ENCODE measurements around the gene FGD3.
A peak's percentile ranks its signal among the peaks of the same experiment; 100 is the strongest.

Gene FGD3

GRCh38 chr9:92954049-92954861 is 6.9 kb downstream of the FGD3 start:
- DNase-seq (ENCODE audit: low read depth), result peak; percentile 81

GRCh38 chr9:92954886-92955285 is 7.6 kb downstream of the FGD3 start:
- no peak for DNase-seq (ENCODE audit: low read depth)

GRCh38 chr9:92960561-92961290 is 13.4 kb downstream of the FGD3 start:
- DNase-seq (ENCODE audit: low read depth), result no peak

- peak; percentile 20 for DNase-seq (ENCODE audit: low read depth)
These were observed 14.4 kb downstream of the FGD3 start for GRCh38 chr9:92961627-92962302.

GRCh38 chr9:92962303-92962649 is 15.0 kb downstream of the FGD3 start:
- DNase-seq (ENCODE audit: low read depth), result no peak

- DNase-seq (ENCODE audit: low read depth), result no peak
These were observed 15.5 kb downstream of the FGD3 start for GRCh38 chr9:92962846-92963245.

- DNase-seq (ENCODE audit: low read depth), result peak; percentile 67
These were observed 16.7 kb downstream of the FGD3 start for GRCh38 chr9:92963831-92964606.

GRCh38 chr9:92964607-92965060 is 17.3 kb downstream of the FGD3 start:
- DNase-seq (ENCODE audit: low read depth), result no peak

GRCh38 chr9:92965061-92965758 is 17.9 kb downstream of the FGD3 start:
- no peak for DNase-seq (ENCODE audit: low read depth)

- no peak for DNase-seq (ENCODE audit: low read depth)
These were observed 18.6 kb downstream of the FGD3 start for GRCh38 chr9:92965759-92966517.

GRCh38 chr9:92966518-92966800 is 19.1 kb downstream of the FGD3 start:
- DNase-seq (ENCODE audit: low read depth), result no peak

- DNase-seq (ENCODE audit: low read depth), result no peak
These were observed 20.8 kb downstream of the FGD3 start for GRCh38 chr9:92968081-92968480.

GRCh38 chr9:92969516-92970466 is 22.5 kb downstream of the FGD3 start:
- DNase-seq (ENCODE audit: low read depth), result no peak

- no peak for DNase-seq (ENCODE audit: low read depth)
These were observed 23.2 kb downstream of the FGD3 start for GRCh38 chr9:92970467-92970923.

GRCh38 chr9:92971121-92971520 is 23.8 kb downstream of the FGD3 start:
- DNase-seq (ENCODE audit: low read depth), result no peak

GRCh38 chr9:92971776-92972175 is 24.5 kb downstream of the FGD3 start:
- DNase-seq (ENCODE audit: low read depth), result no peak

- no peak for DNase-seq (ENCODE audit: low read depth)
These were observed 26.4 kb downstream of the FGD3 start for GRCh38 chr9:92973700-92974099.

GRCh38 chr9:92974161-92974661 is 26.9 kb downstream of the FGD3 start:
- no peak for DNase-seq (ENCODE audit: low read depth)
